ENCODE results near the gene QSOX2. TPM values are rescaled to one million over a fixed set of nuclear protein-coding genes. Genes with fewer than 3 reads are reported as not detected.

QSOX2 gene
- total RNA-seq, 2 experiments from 2014 or later, result 14.4 TPM

DNA sequence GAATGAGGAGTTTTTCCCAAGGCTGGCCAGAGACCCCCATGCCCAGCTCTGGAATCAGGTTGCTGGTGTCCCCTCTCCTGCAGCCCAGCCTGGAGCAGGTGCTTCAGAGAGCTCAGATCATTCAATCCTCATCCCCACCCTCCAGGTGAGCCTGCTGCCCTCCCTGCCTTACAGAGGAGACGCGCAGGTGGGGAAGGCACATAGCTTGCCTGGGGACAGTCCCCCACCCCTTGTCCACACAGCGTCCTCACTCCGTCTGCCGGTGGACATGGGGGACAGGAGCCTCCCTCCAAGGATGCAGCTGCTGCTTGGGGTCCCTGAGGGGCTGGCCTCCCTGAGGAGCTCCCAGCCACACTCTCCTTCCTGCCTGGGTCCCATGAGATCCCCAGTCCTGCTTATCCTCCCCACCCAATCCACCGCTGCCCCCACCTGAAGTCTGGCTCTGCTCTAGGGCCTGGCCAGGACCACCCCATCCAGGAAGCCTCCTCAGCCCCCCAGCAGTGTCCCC lies 17.1 kb upstream of the QSOX2 start:
- POLR2A ChIA-PET, result no interaction called here
- H3K4me3 Mint-ChIP-seq, result no peak overlapping the region

DNA sequence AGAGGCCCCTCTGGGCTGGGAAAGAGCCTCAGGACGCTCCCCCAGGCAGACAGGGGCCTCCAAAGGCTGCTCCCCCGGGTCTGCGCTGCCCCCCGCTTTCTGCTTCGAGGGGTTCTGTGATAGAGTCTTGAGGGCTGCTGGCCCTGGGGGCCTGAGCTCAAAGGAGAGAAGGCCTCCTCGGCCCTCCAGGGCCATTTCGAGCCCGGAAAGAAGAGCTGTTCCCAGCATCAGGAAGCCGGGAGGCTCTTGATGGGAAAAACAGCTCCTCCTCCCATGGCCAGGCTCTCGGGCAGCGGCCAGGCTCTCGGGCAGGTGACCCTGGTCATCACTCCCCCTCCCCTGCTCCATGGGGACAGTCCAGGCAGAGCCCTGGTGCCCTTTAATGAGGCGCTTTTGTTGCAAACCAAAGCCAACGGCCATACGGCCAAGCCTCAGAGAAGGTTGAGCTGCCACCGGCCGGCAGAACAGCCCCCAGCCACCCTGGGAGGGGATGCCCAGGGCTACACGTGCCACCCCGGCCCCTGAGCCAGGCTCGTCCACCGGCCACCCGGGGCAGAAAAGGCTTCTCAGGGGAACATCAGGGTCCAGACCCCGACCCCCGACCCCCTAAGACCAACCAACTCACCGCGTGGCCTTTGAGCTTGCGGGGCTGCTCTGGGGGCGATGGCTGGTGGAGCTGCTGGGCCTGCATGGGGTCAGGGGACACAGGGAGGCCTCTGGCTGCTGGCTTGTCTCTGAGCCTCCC lies 16.2 kb upstream of the QSOX2 start:
- DNase-seq (no peak), ATAC-seq (ENCODE audit: poor library complexity) (no peak)
- Histone ChIP-seq H3K27me3 (ENCODE audit: control insufficient read depth in 1 of 2, insufficient read depth in 2 of 2, low read length in 2 of 2) (no peaks in the 10 kb centered on the region), H3K4me1 (ENCODE audit: insufficient read depth, low read length) (peaks cover 5% of the 10 kb centered on the region), H3K4me3 (ENCODE audit: low read length) (no peak overlapping the region), H3K27ac (ENCODE audit: low read depth in 1 of 2, low read length in 2 of 2) (no peak overlapping the region), H3K9me3 (ENCODE audit: control insufficient read depth in 1 of 2, insufficient read depth in 1 of 2, low read length in 2 of 2) (peaks cover 0 to 3% of the 10 kb centered on the region in 2 experiments), H3K36me3 (ENCODE audit: insufficient read depth, low read length) (no peaks in the 10 kb centered on the region)
- Mint-ChIP-seq H3K9me3 (no peaks in the 10 kb centered on the region), H3K4me3 (no peak overlapping the region), H3K27ac (no peak overlapping the region), H3K27me3 (no peaks in the 10 kb centered on the region), H3K36me3 (ENCODE audit: low read depth) (no peaks in the 10 kb centered on the region), H3K4me1 (ENCODE audit: low read depth) (peaks cover 2% of the 10 kb centered on the region)
- ChIA-PET CTCF (no interaction called here), POLR2A (no interaction called here)
- TF ChIP-seq, protein P1, sequence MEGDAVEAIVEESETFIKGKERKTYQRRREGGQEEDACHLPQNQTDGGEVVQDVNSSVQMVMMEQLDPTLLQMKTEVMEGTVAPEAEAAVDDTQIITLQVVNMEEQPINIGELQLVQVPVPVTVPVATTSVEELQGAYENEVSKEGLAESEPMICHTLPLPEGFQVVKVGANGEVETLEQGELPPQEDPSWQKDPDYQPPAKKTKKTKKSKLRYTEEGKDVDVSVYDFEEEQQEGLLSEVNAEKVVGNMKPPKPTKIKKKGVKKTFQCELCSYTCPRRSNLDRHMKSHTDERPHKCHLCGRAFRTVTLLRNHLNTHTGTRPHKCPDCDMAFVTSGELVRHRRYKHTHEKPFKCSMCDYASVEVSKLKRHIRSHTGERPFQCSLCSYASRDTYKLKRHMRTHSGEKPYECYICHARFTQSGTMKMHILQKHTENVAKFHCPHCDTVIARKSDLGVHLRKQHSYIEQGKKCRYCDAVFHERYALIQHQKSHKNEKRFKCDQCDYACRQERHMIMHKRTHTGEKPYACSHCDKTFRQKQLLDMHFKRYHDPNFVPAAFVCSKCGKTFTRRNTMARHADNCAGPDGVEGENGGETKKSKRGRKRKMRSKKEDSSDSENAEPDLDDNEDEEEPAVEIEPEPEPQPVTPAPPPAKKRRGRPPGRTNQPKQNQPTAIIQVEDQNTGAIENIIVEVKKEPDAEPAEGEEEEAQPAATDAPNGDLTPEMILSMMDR (IDR thresholded peaks at IDR 0.05), result no peak
- intact Hi-C loops (cut with DNase I, micrococcal nuclease), result no loop called here

More for the DNA sequence above, 17.1 kb upstream of the QSOX2 start:
- Mint-ChIP-seq H3K4me1 (ENCODE audit: low read depth) (peaks cover 4% of the 10 kb centered on the region), H3K27me3 (no peaks in the 10 kb centered on the region), H3K9me3 (no peaks in the 10 kb centered on the region), H3K36me3 (ENCODE audit: low read depth) (no peaks in the 10 kb centered on the region), H3K27ac (no peak overlapping the region)
- CTCF ChIA-PET, result no interaction called here
- Histone ChIP-seq H3K27ac (ENCODE audit: low read depth in 1 of 2, low read length in 2 of 2) (no peak overlapping the region), H3K4me3 (ENCODE audit: low read length) (no peak overlapping the region), H3K4me1 (ENCODE audit: insufficient read depth, low read length) (peaks cover 12% of the 10 kb centered on the region), H3K27me3 (ENCODE audit: control insufficient read depth in 1 of 2, insufficient read depth in 2 of 2, low read length in 2 of 2) (no peaks in the 10 kb centered on the region), H3K9me3 (ENCODE audit: control insufficient read depth in 1 of 2, insufficient read depth in 1 of 2, low read length in 2 of 2) (peaks cover 0 to 3% of the 10 kb centered on the region in 2 experiments), H3K36me3 (ENCODE audit: insufficient read depth, low read length) (no peaks in the 10 kb centered on the region)
- TF ChIP-seq, protein P1 (IDR thresholded peaks at IDR 0.05), result no peak
- ATAC-seq (ENCODE audit: poor library complexity), result no peak
- intact Hi-C loops (cut with DNase I, micrococcal nuclease), result no loop called here
- DNase-seq, result no peak

DNA sequence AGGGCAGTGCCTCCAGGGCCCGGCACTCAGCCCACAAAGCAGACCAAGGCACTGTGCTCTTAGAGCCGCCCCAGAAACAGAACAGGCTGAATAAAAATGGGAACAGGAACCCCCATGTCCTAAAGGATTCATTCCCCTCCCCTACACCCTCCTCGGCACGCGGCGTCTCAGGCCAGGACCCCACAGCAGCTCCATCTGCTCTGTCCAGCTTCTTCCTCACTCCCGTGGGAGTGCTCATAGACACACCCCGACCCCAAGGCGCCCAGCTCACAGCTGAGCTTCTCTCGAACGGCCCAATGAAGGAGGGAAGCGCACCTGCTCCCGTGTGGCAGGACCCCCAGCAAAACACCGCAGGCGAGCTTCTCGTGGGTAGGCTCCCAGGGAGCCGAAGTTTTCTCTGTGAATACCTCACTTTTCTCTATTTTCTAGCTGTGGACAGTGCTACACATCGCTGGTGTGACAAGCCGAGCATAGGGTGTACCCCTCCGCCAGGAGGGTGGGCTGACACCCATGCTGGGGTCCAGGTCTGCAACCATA lies 15.4 kb upstream of the QSOX2 start:
- Histone ChIP-seq H3K4me1 (ENCODE audit: insufficient read depth, low read length) (no peaks in the 10 kb centered on the region), H3K27me3 (ENCODE audit: control insufficient read depth in 1 of 2, insufficient read depth in 2 of 2, low read length in 2 of 2) (no peaks in the 10 kb centered on the region), H3K27ac (ENCODE audit: low read depth in 1 of 2, low read length in 2 of 2) (no peak overlapping the region), H3K4me3 (ENCODE audit: low read length) (no peak overlapping the region), H3K9me3 (ENCODE audit: control insufficient read depth in 1 of 2, insufficient read depth in 1 of 2, low read length in 2 of 2) (peaks cover 0 to 3% of the 10 kb centered on the region in 2 experiments), H3K36me3 (ENCODE audit: insufficient read depth, low read length) (no peaks in the 10 kb centered on the region)
- Mint-ChIP-seq H3K4me1 (ENCODE audit: low read depth) (no peaks in the 10 kb centered on the region), H3K27me3 (no peaks in the 10 kb centered on the region), H3K36me3 (ENCODE audit: low read depth) (no peaks in the 10 kb centered on the region), H3K4me3 (no peak overlapping the region), H3K9me3 (no peaks in the 10 kb centered on the region), H3K27ac (no peak overlapping the region)
- ChIA-PET POLR2A (no interaction called here), CTCF (no interaction called here)
- ATAC-seq (ENCODE audit: poor library complexity) (no peak), DNase-seq (no peak)
- intact Hi-C loops (cut with DNase I, micrococcal nuclease), result no loop called here
- TF ChIP-seq, protein P1 (IDR thresholded peaks at IDR 0.05), result no peak
